Measurements from ENCODE around the gene PPIF. TPM values are rescaled to one million over a fixed set of nuclear protein-coding genes. Genes with fewer than 3 reads are reported as not detected.

Gene PPIF
- total RNA-seq, 1 experiment from 2014 or later, result 203 TPM

DNA sequence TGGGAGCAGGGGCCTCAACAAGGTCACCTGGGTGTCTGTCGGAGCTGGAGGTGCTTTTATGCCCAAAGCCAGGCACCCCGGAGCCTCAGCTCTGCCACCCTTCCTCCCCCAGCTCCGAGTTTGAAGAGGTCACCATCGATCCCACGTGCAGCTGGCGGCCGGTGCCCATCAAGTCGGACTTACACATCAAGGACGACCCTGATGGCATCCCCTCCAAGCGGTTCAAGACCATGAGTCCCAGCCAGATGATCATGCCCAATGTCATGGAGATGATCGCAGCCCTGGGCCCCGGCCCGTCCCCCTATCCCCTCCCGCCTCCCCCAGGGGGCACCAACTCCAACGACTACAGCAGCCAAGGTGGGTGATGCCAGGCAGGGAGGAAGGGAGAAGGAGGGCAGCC lies 41.3 kb upstream of the PPIF start:
- no peak for TF ChIP-seq EZH2 (IDR thresholded peaks at IDR 0.05; ENCODE audit: low read depth)
- TF ChIP-seq, protein P1, sequence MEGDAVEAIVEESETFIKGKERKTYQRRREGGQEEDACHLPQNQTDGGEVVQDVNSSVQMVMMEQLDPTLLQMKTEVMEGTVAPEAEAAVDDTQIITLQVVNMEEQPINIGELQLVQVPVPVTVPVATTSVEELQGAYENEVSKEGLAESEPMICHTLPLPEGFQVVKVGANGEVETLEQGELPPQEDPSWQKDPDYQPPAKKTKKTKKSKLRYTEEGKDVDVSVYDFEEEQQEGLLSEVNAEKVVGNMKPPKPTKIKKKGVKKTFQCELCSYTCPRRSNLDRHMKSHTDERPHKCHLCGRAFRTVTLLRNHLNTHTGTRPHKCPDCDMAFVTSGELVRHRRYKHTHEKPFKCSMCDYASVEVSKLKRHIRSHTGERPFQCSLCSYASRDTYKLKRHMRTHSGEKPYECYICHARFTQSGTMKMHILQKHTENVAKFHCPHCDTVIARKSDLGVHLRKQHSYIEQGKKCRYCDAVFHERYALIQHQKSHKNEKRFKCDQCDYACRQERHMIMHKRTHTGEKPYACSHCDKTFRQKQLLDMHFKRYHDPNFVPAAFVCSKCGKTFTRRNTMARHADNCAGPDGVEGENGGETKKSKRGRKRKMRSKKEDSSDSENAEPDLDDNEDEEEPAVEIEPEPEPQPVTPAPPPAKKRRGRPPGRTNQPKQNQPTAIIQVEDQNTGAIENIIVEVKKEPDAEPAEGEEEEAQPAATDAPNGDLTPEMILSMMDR (conservative IDR thresholded peaks at IDR 0.05), result no peak
- peaks cover 25% of the 10 kb centered on the region for H3K4me1 ChIP-seq (replicated peaks; ENCODE audit: insufficient read depth)
- no TSS peak for BruUV-seq (replicated peaks)
- H3K9me2 ChIP-seq (ENCODE audit: insufficient read depth), result no peaks in the 10 kb centered on the region
- peaks cover 25% of the 10 kb centered on the region for H3K36me3 ChIP-seq (ENCODE audit: low read depth)
- H2AFZ ChIP-seq, result no peak overlapping the region
- H3F3A ChIP-seq (ENCODE audit: insufficient read depth, low read depth), result peaks cover 15% of the 10 kb centered on the region
- no peaks in the 10 kb centered on the region for H4K20me1 ChIP-seq (ENCODE audit: insufficient read depth)
- H3K79me2 ChIP-seq (ENCODE audit: low read depth), result no peaks in the 10 kb centered on the region; the same call in 1 of the 2 replicates
- no peak overlapping the region for H3K4me3 ChIP-seq
- no peaks in the 10 kb centered on the region for H3K27me3 ChIP-seq (ENCODE audit: insufficient read depth, low read depth)
- intact Hi-C loops (cut with micrococcal nuclease; ENCODE audit: unreplicated experiment), result no loop called here
- CTCF ChIA-PET, result no interaction called here
- POLR2A ChIA-PET (ENCODE audit: unreplicated experiment), result interaction anchor here (0.7 kb wide), 1 partner anchor 1153 kb away, joined by 3 read pairs; no protein-coding TSS in a partner anchor
- DNase-seq, result no peak
- no peaks in the 10 kb centered on the region for H3K9me3 ChIP-seq (ENCODE audit: insufficient read depth, low read depth)
- H3K27ac ChIP-seq, result peak overlapping the region; percentile 83
- H3K4me2 ChIP-seq, result peak overlapping the region; percentile 68; the same call in 1 of the 2 replicates

DNA sequence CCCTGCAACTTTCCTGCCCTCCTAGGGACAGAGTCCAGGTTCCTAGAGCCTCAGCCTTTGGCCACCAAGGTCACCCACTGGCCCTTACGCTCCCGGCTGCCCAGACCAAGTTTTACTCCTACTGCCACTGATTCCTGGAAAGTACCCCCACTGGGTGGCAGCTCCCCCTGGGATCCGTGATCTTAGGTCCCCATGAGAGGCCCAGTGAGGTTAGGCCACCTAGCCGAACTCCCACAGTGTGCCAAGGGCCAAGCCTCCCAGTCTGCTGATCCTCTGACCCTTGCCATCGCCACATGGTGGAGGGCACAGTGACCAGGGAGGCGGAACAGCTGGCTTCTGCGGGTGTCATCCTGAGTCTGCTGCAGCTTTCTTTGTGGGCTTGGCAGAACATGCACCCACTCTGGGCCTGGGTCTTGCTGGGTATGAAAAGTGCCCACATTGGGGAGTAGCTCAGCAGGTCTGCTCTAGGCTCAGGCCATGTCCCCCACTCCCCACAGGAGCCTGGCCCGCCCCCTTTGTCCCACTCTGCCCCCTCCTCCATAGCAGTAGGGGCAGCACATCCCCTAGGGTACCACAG lies 40.5 kb upstream of the PPIF start:
- Histone ChIP-seq H2AFZ (no peak overlapping the region), H3K4me1 (replicated peaks; ENCODE audit: insufficient read depth) (peaks cover 25% of the 10 kb centered on the region), H3K9me2 (ENCODE audit: insufficient read depth) (no peaks in the 10 kb centered on the region), H3K9me3 (ENCODE audit: insufficient read depth, low read depth) (no peaks in the 10 kb centered on the region), H3K4me3 (no peak overlapping the region), H3F3A (ENCODE audit: insufficient read depth, low read depth) (peaks cover 8% of the 10 kb centered on the region; the same call in 1 of the 2 replicates), H3K4me2 (no peak overlapping the region), H3K36me3 (ENCODE audit: low read depth) (peaks cover 18% of the 10 kb centered on the region), H3K27me3 (ENCODE audit: insufficient read depth, low read depth) (no peaks in the 10 kb centered on the region), H4K20me1 (ENCODE audit: insufficient read depth) (no peaks in the 10 kb centered on the region), H3K79me2 (ENCODE audit: low read depth) (no peaks in the 10 kb centered on the region; the same call in 1 of the 2 replicates), H3K27ac (no peak overlapping the region)
- POLR2A ChIA-PET (ENCODE audit: unreplicated experiment), result no interaction called here
- BruUV-seq (replicated peaks), result no TSS peak
- TF ChIP-seq EZH2 (IDR thresholded peaks at IDR 0.05; ENCODE audit: low read depth), result no peak
- TF ChIP-seq, protein P1 (conservative IDR thresholded peaks at IDR 0.05), result no peak
- intact Hi-C loops (cut with micrococcal nuclease; ENCODE audit: unreplicated experiment), result no loop called here
- DNase-seq, result no peak
- CTCF ChIA-PET, result no interaction called here

- no peaks in the 10 kb centered on the region for H4K20me1 ChIP-seq (ENCODE audit: insufficient read depth)
- H2AFZ ChIP-seq, result no peak overlapping the region
- H3K4me3 ChIP-seq, result no peak overlapping the region
- intact Hi-C loops (cut with micrococcal nuclease; ENCODE audit: unreplicated experiment), result no loop called here
- no peak overlapping the region for H3K27ac ChIP-seq
- H3K9me3 ChIP-seq (ENCODE audit: insufficient read depth, low read depth), result no peaks in the 10 kb centered on the region
- H3K9me2 ChIP-seq (ENCODE audit: insufficient read depth), result no peaks in the 10 kb centered on the region
- DNase-seq, result no peak
- H3K4me2 ChIP-seq, result no peak overlapping the region
- H3K4me1 ChIP-seq (replicated peaks; ENCODE audit: insufficient read depth), result peaks cover 25% of the 10 kb centered on the region
- no TSS peak for BruUV-seq (replicated peaks)
- H3F3A ChIP-seq (ENCODE audit: insufficient read depth, low read depth), result peaks cover 6% of the 10 kb centered on the region; the same call in 1 of the 2 replicates
- H3K27me3 ChIP-seq (ENCODE audit: insufficient read depth, low read depth), result no peaks in the 10 kb centered on the region
- TF ChIP-seq, protein P1 (conservative IDR thresholded peaks at IDR 0.05), result no peak
- no peak for TF ChIP-seq EZH2 (IDR thresholded peaks at IDR 0.05; ENCODE audit: low read depth)
- ChIA-PET POLR2A (ENCODE audit: unreplicated experiment) (no interaction called here), CTCF (no interaction called here)
- no peaks in the 10 kb centered on the region; the same call in 1 of the 2 replicates for H3K79me2 ChIP-seq (ENCODE audit: low read depth)
- H3K36me3 ChIP-seq (ENCODE audit: low read depth), result peaks cover 18% of the 10 kb centered on the region; the same call in 1 of the 2 replicates
Observed at GRCh38 chr10:79308016-79308415, 39.3 kb upstream of the PPIF start.
